Hepatocyte (in vitro differentiated cells): ENCODE measurements around the gene APOL5. TPM values are rescaled to one million over a fixed set of nuclear protein-coding genes. Genes with fewer than 3 reads are reported as not detected.

Source experiments
- DNase-seq: peaks from one replicate; pipeline ENCODE4 v3.0.0-alpha.2; 2016; ENCODE audit warnings: low spot score
- H2AFZ ChIP-seq: fragments of 200-600 bp; sonication (generic); 2 replicates; pipeline ENCODE4 v1.6.0; 2016; ENCODE audit warnings: antibody characterized with exemption, mild to moderate bottlenecking
- H3K27ac ChIP-seq: fragments of 200-600 bp; sonication (generic); 2 replicates; pipeline ENCODE4 v1.5.1; 2016; ENCODE audit warnings: mild to moderate bottlenecking
- H3K27me3 ChIP-seq: fragments of 200-600 bp; sonication (generic); 2 replicates; pipeline ENCODE4 v1.6.1; 2016
- H3K36me3 ChIP-seq: fragments of 200-600 bp; sonication (generic); replicated peaks from 2 replicates; pipeline ENCODE4 v1.5.1; 2016; ENCODE audit warnings: low read depth; ENCODE audit not compliant: insufficient read depth
- H3K4me1 ChIP-seq: fragments of 200-600 bp; sonication (generic); 2 replicates; pipeline ENCODE4 v1.5.1; 2016; ENCODE audit warnings: mild to moderate bottlenecking, moderate library complexity; ENCODE audit not compliant: insufficient read depth
- H3K4me2 ChIP-seq: fragments of 200-600 bp; sonication (generic); 2 replicates; pipeline ENCODE4 v1.6.0; 2016
- H3K4me3 ChIP-seq: fragments of 200-600 bp; sonication (generic); 2 replicates; pipeline ENCODE4 v1.5.1; 2016; ENCODE audit warnings: mild to moderate bottlenecking
- H3K79me2 ChIP-seq: fragments of 200-600 bp; sonication (generic); 2 replicates; pipeline ENCODE4 v1.6.0; 2017; ENCODE audit warnings: mild to moderate bottlenecking
- H3K9me2 ChIP-seq: fragments of 200-600 bp; sonication (generic); replicated peaks from 2 replicates; pipeline ENCODE4 v1.6.0; 2017; ENCODE audit warnings: mild to moderate bottlenecking; ENCODE audit not compliant: insufficient read depth
- H3K9me3 ChIP-seq: fragments of 200-600 bp; sonication (generic); 2 replicates; pipeline ENCODE4 v1.5.1; 2016; ENCODE audit warnings: low read depth, mild to moderate bottlenecking
- H4K20me1 ChIP-seq: fragments of 200-600 bp; sonication (generic); 2 replicates; pipeline ENCODE4 v1.6.0; 2016; ENCODE audit warnings: mild to moderate bottlenecking; ENCODE audit not compliant: insufficient read depth, poor library complexity, severe bottlenecking
- CTCF ChIP-seq: fragments of 200-600 bp; sonication (generic); IDR thresholded peaks from 2 replicates; pipeline ENCODE4 v1.5.1; 2016; ENCODE audit warnings: antibody characterized with exemption, mild to moderate bottlenecking; ENCODE audit not compliant: poor library complexity
- EZH2 ChIP-seq: fragments of 200-600 bp; sonication (generic); IDR thresholded peaks from 2 replicates; pipeline ENCODE4 v1.6.1; 2016; ENCODE audit warnings: antibody characterized with exemption, mild to moderate bottlenecking, borderline replicate concordance
- EZH2phosphoT487 ChIP-seq: fragments of 200-600 bp; sonication (generic); IDR thresholded peaks from one replicate; pipeline ENCODE4 v1.6.1; 2018; ENCODE audit warnings: antibody characterized with exemption, mild to moderate bottlenecking, low read depth, moderate library complexity; ENCODE audit not compliant: unreplicated experiment, severe bottlenecking
- WGBS: methylation state at CpG from one replicate; pipeline ENCODE4 v1.1.6; 2016; ENCODE audit warnings: low lambda C conversion rate; ENCODE audit errors: missing lambda C conversion rate; 5-methylcytosine and 5-hydroxymethylcytosine counted together
- polyA plus RNA-seq: library from polyadenylated mRNA; unstranded; fragments of >200 nt; fragmentation: Nextera tagmentation; extraction: Ambion mirVana; gene quantifications from 2 replicates; pipeline ENCODE4 v1.2.1, GENCODE V29; 2016
- total RNA-seq: library from RNA; depleted of rRNA; stranded (reverse); fragments of >200 nt; gene quantifications from 2 replicates; pipeline ENCODE4 v1.2.3, GENCODE V29; 2014

The APOL5 gene
- total and polyA plus RNA-seq, 2 experiments from 2014 or later: not detected

GRCh38 chr22:35766654-35767580 is 49.2 kb downstream of the APOL5 start:
- H2AFZ ChIP-seq: no peak overlapping the region
- H3K4me1 ChIP-seq: no peaks in the 10 kb centered on the region
- H3K27me3 ChIP-seq: no peaks in the 10 kb centered on the region
- no peak overlapping the region for H3K27ac ChIP-seq
- no peaks in the 10 kb centered on the region for H3K9me3 ChIP-seq
- no peaks in the 10 kb centered on the region for H3K9me2 ChIP-seq
- no peak overlapping the region for H3K4me3 ChIP-seq
- peaks cover 20% of the 10 kb centered on the region for H3K79me2 ChIP-seq
- no peaks in the 10 kb centered on the region for H3K36me3 ChIP-seq
- peaks cover 2% of the 10 kb centered on the region for H4K20me1 ChIP-seq
- 80% methylated on average over 10 of the region's 10 CpGs for WGBS
- no peak for DNase-seq
- no peak for TF ChIP-seq EZH2
- no peak for TF ChIP-seq EZH2phosphoT487
- no peak for TF ChIP-seq CTCF
- H3K4me2 ChIP-seq: no peak overlapping the region

- Histone ChIP-seq H4K20me1 (peaks cover 2% of the 10 kb centered on the region), H3K27me3 (no peaks in the 10 kb centered on the region), H3K4me1 (no peaks in the 10 kb centered on the region), H3K36me3 (no peaks in the 10 kb centered on the region), H2AFZ (no peak overlapping the region), H3K79me2 (peaks cover 5% of the 10 kb centered on the region), H3K4me3 (no peak overlapping the region), H3K9me3 (no peaks in the 10 kb centered on the region), H3K4me2 (no peak overlapping the region), H3K27ac (no peak overlapping the region), H3K9me2 (no peaks in the 10 kb centered on the region)
- DNase-seq: no peak
- TF ChIP-seq EZH2phosphoT487 (no peak), EZH2 (no peak), CTCF (no peak)
Measured at GRCh38 chr22:35769974-35770373, 52.3 kb downstream of the APOL5 start.

- no peaks in the 10 kb centered on the region for H3K4me1 ChIP-seq
- no peaks in the 10 kb centered on the region for H3K27me3 ChIP-seq
- H4K20me1 ChIP-seq: peaks cover 8% of the 10 kb centered on the region
- peaks cover 17% of the 10 kb centered on the region for H3K79me2 ChIP-seq
- H2AFZ ChIP-seq: no peak overlapping the region
- no peak overlapping the region for H3K27ac ChIP-seq
- H3K36me3 ChIP-seq: no peaks in the 10 kb centered on the region
- no peaks in the 10 kb centered on the region for H3K9me3 ChIP-seq
- DNase-seq: no peak
- 92% methylated on average over 2 of the region's 2 CpGs for WGBS
- TF ChIP-seq EZH2phosphoT487: no peak
- no peak for TF ChIP-seq EZH2
- no peak for TF ChIP-seq CTCF
- H3K9me2 ChIP-seq: no peaks in the 10 kb centered on the region
- no peak overlapping the region for H3K4me2 ChIP-seq
- no peak overlapping the region for H3K4me3 ChIP-seq
Measured at GRCh38 chr22:35775339-35775738, 57.7 kb downstream of the APOL5 start.
